ENCODE results near the gene CD300LB. TPM values are rescaled to one million over a fixed set of nuclear protein-coding genes. Genes with fewer than 3 reads are reported as not detected.

CD300LB gene
- total RNA-seq, 2 donors from 2014 or later, result not detected

DNA sequence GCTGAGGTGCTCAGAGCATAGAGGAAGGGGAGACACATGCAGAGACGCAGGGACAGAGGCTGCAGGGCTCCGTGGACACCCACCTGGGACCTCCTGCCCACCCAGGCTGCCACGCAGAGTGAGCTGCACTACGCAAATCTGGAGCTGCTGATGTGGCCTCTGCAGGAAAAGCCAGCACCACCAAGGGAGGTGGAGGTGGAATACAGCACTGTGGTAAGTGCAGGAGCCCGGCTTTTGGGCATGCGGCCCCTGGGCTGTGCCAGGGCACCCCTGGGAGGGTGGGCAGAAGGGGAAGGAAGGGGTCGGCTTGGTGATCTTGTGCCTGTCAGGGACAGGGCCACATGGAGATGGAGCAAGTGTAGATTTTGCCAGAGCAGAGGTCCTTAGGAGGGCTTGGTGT is 49.7 kb downstream of the CD300LB start:
- no peaks in the 10 kb centered on the region for H3K9me3 ChIP-seq
- TF ChIP-seq, protein P1, sequence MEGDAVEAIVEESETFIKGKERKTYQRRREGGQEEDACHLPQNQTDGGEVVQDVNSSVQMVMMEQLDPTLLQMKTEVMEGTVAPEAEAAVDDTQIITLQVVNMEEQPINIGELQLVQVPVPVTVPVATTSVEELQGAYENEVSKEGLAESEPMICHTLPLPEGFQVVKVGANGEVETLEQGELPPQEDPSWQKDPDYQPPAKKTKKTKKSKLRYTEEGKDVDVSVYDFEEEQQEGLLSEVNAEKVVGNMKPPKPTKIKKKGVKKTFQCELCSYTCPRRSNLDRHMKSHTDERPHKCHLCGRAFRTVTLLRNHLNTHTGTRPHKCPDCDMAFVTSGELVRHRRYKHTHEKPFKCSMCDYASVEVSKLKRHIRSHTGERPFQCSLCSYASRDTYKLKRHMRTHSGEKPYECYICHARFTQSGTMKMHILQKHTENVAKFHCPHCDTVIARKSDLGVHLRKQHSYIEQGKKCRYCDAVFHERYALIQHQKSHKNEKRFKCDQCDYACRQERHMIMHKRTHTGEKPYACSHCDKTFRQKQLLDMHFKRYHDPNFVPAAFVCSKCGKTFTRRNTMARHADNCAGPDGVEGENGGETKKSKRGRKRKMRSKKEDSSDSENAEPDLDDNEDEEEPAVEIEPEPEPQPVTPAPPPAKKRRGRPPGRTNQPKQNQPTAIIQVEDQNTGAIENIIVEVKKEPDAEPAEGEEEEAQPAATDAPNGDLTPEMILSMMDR (IDR thresholded peaks at IDR 0.05), result no peak
- TF ChIP-seq POLR2A (IDR thresholded peaks at IDR 0.05), result no peak
- H3K36me3 ChIP-seq (replicated peaks in 1 of 2; ENCODE audit: insufficient read depth in 1 of 2, low read depth in 2 of 2), result no peaks in the 10 kb centered on the region
- WGBS, 2 donors, result 49 to 57% methylated on average over 4 to 7 of the region's 7 CpGs
- H3K4me3 ChIP-seq, result no peak overlapping the region
- ATAC-seq (no peak), DNase-seq (no peak)
- no peaks in the 10 kb centered on the region for H3K27me3 ChIP-seq
- intact Hi-C loops (cut with DNase I), result no loop called here
- no peak overlapping the region for H3K27ac ChIP-seq
- H3K4me1 ChIP-seq, result no peaks in the 10 kb centered on the region

DNA sequence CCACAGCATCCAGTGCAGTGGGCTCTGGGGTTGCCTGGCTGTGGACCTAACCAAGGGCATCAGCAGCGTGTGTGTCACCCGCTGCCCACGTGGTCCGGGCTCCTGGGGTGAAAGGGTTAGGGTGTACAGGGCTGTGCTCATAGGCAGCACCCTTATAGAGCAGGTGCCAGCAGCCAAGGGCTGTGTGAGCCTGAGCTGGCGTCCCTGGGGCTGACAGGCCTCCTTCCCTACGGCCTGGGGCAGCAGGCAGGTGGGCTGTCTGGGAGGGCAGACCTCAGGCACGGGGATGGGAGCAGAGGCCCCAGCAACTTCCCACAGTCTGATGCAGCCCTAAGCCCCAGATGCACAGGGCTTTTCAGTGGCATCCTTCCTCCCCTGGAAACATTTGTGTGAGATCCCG is 51.0 kb downstream of the CD300LB start:
- WGBS, 2 donors, result 69 to 71% methylated on average over 3 to 8 of the region's 8 CpGs
- TF ChIP-seq POLR2A (IDR thresholded peaks at IDR 0.05), result no peak
- TF ChIP-seq, protein P1 (IDR thresholded peaks at IDR 0.05), result no peak
- no peaks in the 10 kb centered on the region for H3K4me1 ChIP-seq
- H3K27me3 ChIP-seq, result no peaks in the 10 kb centered on the region
- no peak overlapping the region for H3K27ac ChIP-seq
- DNase-seq (no peak), ATAC-seq (no peak)
- no peaks in the 10 kb centered on the region for H3K9me3 ChIP-seq
- intact Hi-C loops (cut with DNase I), result no loop called here
- H3K4me3 ChIP-seq, result no peak overlapping the region
- H3K36me3 ChIP-seq (replicated peaks in 1 of 2; ENCODE audit: insufficient read depth in 1 of 2, low read depth in 2 of 2), result no peaks in the 10 kb centered on the region

DNA sequence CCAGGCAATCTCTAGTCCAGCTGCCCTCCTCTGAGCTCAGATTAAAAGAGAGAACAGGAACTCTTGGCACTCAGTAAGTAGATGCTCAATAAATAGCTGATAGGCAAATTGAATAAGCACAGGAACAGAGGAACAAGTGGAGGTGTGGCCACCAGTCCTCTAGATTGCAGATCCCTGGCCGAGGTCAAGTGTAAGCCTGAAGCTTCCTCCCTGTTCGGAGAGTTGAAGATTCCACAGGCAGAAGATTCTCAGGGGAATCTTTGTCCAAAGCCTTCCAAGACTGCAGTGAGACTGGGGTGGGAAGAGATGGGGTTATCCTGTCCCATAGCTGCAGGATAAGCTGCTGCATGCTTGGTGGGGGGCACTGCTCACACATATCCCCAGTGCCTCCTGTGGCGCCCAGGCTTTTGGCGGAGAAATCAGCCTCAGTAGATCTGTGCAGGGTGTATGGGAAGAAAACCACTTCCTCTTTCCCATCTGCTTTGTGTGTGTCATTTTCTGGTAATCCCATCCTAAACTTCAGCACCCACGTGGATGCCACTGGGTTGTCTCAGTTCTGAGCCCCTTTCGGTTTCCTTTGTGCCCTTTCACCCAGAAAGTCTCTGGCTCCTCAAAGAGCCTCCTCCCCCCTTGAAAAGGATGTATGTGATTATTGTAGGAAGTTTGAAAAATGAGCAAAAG is 52.7 kb downstream of the CD300LB start:
- peak overlapping the region in 1 of 4 donors; percentile 25 for H3K27ac ChIP-seq
- ATAC-seq, result no peak

DNA sequence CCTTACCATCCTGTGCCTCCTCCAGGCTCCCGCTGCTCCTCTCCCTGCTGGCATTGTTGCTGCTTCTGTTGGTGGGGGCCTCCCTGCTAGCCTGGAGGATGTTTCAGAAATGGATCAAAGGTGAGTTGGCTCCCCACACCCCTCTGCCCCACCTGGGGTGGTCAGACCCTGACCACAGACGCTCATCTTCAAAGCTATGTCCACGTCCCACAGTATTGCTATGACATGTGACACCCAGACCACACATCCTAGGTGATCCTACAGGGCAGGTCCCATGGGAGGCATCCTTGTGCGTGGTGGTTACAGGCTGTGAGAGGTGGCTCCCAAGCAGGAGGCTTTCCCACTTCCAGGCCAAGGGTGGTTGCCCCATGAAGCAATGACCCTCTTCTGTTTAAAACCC is 53.9 kb downstream of the CD300LB start:
- DNase-seq, result no peak
- 65 to 77% methylated on average over 2 to 4 of the region's 4 CpGs for WGBS, 2 donors
- intact Hi-C loops (cut with DNase I), result no loop called here

More for the DNA sequence above, 52.7 kb downstream of the CD300LB start:
- Histone ChIP-seq H3K27me3 (no peaks in the 10 kb centered on the region), H3K36me3 (replicated peaks in 1 of 2; ENCODE audit: insufficient read depth in 1 of 2, low read depth in 2 of 2) (no peaks in the 10 kb centered on the region), H3K4me1 (no peaks in the 10 kb centered on the region), H3K4me3 (no peak overlapping the region), H3K9me3 (no peaks in the 10 kb centered on the region)
- no peak for TF ChIP-seq POLR2A (IDR thresholded peaks at IDR 0.05)
- TF ChIP-seq, protein P1 (IDR thresholded peaks at IDR 0.05), result no peak
- WGBS, 2 donors, result 50% methylated on average over 6 of the region's 6 CpGs
- intact Hi-C loops (cut with DNase I), result no loop called here
- peak in 1 of 4 donors; percentile 56 for DNase-seq

More for the DNA sequence above, 53.9 kb downstream of the CD300LB start:
- H3K27ac ChIP-seq, result no peak overlapping the region
- H3K9me3 ChIP-seq, result no peaks in the 10 kb centered on the region
- H3K4me3 ChIP-seq, result no peak overlapping the region
- no peak for ATAC-seq
- no peaks in the 10 kb centered on the region for H3K36me3 ChIP-seq (replicated peaks in 1 of 2; ENCODE audit: insufficient read depth in 1 of 2, low read depth in 2 of 2)
- TF ChIP-seq, protein P1 (IDR thresholded peaks at IDR 0.05), result no peak
- TF ChIP-seq POLR2A (IDR thresholded peaks at IDR 0.05), result no peak
- H3K4me1 ChIP-seq, result no peaks in the 10 kb centered on the region
- H3K27me3 ChIP-seq, result no peaks in the 10 kb centered on the region

Data from body of pancreas (tissue), 4 donors.